Measurements from ENCODE around the gene PAX2.

- TF ChIP-seq SMC3 (IDR thresholded peaks at IDR 0.05) (no peak), CTCF (IDR thresholded peaks at IDR 0.05) (no peak), HDAC2 (IDR thresholded peaks at IDR 0.05) (no peak), RNF2 (IDR thresholded peaks at IDR 0.05; ENCODE audit: borderline replicate concordance, low read depth) (no peak), POLR2A (IDR thresholded peaks at IDR 0.05; ENCODE audit: low read length) (no peak), PBX3 (IDR thresholded peaks at IDR 0.05) (no peak), POLR2AphosphoS2 (conservative IDR thresholded peaks at IDR 0.05; ENCODE audit: low read length) (no peak), RFX5 (IDR thresholded peaks at IDR 0.05) (no peak), JUNB (IDR thresholded peaks at IDR 0.05) (no peak), SREBF2 (IDR thresholded peaks at IDR 0.05) (no peak), MAFK (IDR thresholded peaks at IDR 0.05; ENCODE audit: partially characterized antibody) (no peak), USF2 (IDR thresholded peaks at IDR 0.05) (no peak), EP300 (IDR thresholded peaks at IDR 0.05) (no peak), KDM5A (IDR thresholded peaks at IDR 0.05) (no peak)
Observed at GRCh38 chr10:100750291-100751210, 5.2 kb downstream of the PAX2 start.

Measured in A549 (cell line).